GM12872 (cell line): ENCODE results near the gene CCDC149.

Source experiments
- CTCF ChIP-seq: IDR thresholded peaks from 3 replicates; pipeline ENCODE4 v1.5.1; 2011; ENCODE audit warnings: low read depth, mild to moderate bottlenecking, low read length, moderate library complexity; ENCODE audit not compliant: insufficient read depth

Gene CCDC149

GRCh38 chr4:24843096-24843495 is 69.7 kb downstream of the CCDC149 start:
- TF ChIP-seq CTCF, result no peak

- no peak for TF ChIP-seq CTCF
Observed at GRCh38 chr4:24842356-24842755, 70.5 kb downstream of the CCDC149 start.

GRCh38 chr4:24840826-24841543 is 71.9 kb downstream of the CCDC149 start:
- no peak for TF ChIP-seq CTCF

- no peak for TF ChIP-seq CTCF
Observed at GRCh38 chr4:24840362-24840761, 72.5 kb downstream of the CCDC149 start.

- no peak for TF ChIP-seq CTCF
Observed at GRCh38 chr4:24837781-24838180, 75.1 kb downstream of the CCDC149 start.

GRCh38 chr4:24837336-24837735 is 75.5 kb downstream of the CCDC149 start:
- TF ChIP-seq CTCF, result no peak

- no peak for TF ChIP-seq CTCF
Observed at GRCh38 chr4:24836661-24837242, 76.1 kb downstream of the CCDC149 start.
